NCI-H1930 (cell line): ENCODE results near the gene ZNF146.
"Not testable (repeated sequence)": the region's sequence is repeated elsewhere in the genome, so short reads cannot be mapped to it uniquely, and the experiment has no call there.

ENCODE experiments used
- DNase-seq, 2 experiments: peaks; one replicate each; lab custom pipeline; 2025; lab: John Stamatoyannopoulos, UW

The ZNF146 gene

DNA sequence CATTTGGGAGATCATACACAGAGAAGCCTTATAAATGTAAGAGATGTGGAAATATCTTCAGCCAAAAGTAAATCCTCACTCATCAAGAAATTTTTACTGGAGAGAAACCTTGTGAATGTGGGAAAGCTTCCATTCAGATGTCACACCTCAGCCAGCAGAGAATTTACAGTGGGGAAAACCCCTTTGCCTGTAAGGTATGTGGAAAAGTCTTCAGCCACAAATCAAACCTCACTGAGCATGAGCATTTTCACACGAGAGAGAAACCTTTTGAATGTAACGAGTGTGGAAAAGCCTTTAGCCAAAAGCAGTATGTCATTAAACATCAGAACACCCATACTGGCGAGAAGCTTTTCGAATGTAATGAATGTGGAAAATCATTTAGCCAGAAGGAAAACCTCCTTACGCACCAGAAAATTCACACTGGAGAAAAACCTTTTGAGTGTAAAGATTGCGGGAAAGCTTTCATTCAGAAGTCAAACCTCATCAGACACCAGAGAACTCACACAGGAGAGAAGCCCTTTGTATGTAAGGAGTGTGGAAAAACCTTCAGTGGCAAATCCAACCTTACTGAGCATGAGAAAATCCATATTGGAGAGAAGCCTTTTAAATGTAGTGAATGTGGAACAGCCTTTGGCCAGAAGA lies 21.5 kb downstream of the ZNF146 start:
- DNase-seq = no peak

DNA sequence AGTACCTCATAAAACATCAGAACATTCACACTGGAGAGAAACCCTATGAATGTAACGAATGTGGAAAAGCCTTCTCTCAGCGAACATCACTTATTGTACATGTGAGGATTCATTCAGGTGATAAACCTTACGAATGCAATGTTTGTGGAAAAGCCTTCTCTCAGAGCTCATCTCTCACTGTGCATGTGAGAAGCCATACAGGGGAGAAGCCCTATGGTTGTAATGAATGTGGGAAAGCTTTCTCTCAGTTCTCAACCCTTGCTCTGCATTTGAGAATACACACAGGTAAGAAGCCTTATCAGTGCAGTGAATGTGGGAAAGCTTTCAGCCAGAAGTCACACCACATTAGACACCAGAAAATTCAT lies 22.0 kb downstream of the ZNF146 start:
- DNase-seq = no peak

DNA sequence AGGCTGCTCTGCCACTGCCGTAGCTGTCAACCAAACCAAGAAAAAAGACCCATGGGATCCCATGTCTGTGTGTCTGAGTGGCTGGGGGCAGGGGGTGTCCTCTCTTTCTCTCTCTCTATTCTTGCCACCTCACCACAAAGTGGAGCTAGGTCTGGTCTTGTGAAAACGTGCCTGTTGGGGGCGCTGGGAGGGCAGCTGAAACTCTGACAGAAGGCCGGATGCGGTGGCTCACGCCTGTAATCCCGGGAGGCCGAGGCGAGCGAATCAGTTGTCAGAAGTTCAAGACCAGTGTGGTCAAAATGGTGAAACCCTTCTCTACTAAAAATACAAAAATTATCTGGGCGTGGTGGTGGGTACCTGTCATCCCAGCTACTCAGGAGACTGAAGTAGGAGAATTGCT lies 29.2 kb downstream of the ZNF146 start:
- DNase-seq = no peak

DNA sequence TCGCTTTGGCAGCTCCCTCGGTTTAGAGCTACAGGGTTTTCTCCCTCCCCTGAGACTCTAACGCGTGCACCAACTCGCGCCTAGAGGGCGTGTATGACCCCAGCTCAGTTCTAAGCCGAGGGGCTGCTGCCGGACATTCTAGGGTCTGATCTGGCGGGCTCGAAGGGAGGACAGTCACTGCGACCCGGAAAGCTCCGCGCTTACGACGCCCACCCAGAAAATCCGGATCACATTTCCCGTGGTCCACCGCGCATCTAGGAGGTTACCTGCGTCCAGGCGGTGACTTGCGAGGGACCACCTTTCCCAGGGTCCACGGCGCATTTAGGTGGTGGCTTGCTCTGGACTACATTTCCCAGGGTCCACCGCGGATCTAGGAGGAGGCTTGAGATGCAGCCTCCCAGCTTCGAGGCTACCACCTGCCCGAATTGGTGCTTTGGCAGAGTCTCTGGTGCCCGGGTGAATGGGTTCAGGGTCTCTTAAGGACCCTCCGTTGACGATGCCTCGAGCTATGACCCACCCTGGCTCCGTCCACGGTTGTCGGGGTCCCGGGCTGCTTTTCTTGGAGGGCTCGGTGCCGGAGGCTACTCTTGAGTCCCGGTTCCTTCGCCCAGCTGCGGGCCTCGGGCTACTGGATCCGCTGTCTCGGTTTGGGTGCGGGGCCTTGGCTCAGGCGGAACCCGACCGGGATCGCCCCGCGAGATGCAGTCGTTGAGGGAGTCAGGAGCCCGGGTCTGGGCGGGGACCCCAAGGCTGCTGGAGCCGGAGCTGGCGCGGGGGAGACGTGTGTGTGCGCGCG lies 30.5 kb downstream of the ZNF146 start:
- peak; percentile 19 to 39 for DNase-seq

DNA sequence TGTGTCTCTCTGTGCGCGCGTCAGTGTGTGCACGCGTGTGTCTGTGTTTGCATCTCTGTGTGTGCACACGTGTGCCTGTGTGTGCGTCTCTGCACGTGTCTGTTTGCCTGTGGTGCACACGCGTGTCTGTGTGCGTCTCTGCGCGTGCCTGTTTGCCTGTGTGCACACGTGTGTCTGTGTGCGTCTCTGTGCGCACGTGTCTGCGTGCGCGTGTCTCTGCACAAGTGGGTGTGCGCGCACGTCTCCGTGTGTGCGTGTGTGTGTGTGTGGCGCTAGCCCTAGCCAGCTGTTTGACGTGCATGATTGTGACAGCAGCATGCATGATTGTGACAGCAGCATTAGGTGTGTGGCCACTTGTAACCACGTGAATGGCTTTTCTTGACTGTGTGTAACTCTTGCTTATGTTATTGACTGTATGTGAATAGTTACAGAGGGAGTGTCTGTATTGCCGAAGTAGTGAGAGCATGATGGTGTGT lies 31.1 kb downstream of the ZNF146 start:
- DNase-seq = no peak

DNA sequence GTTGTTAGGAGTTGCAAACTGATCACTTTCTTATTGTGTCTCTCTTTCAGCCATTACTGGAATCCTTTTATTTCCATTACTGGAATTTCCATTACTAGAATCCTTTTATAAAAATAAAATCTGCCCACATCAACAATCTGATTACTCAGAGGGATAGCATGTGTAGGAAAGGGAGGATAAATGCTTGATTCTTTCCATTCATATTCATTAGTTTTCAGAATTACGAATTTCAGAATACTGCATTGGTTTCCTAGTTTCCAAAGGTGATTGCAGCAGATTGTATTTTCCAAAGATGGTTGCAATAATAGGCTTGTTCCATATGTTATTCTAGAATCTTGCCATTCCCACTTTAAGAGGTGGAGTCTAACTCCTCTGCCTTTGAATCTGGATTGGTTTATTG lies 37.1 kb downstream of the ZNF146 start:
- DNase-seq = no peak

DNA sequence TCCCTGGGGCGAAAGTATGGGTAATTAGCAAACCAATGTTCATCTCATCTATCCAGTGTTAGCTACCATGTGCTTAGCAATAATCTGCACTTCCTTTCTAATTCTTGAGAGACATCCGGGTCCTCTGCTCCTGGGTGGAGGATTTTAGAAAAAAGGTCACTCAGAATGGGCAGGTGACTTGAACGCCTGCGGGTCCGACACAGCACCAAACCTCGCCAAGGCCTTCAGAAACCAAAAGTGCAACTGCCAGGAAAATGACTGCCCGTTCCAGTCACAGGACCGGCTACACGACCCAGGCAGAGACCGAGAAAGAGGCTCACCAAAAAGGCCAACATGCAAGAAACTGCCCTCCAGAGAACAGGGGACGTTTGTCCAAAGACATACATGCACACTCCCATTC lies 39.9 kb downstream of the ZNF146 start:
- DNase-seq = no peak

DNA sequence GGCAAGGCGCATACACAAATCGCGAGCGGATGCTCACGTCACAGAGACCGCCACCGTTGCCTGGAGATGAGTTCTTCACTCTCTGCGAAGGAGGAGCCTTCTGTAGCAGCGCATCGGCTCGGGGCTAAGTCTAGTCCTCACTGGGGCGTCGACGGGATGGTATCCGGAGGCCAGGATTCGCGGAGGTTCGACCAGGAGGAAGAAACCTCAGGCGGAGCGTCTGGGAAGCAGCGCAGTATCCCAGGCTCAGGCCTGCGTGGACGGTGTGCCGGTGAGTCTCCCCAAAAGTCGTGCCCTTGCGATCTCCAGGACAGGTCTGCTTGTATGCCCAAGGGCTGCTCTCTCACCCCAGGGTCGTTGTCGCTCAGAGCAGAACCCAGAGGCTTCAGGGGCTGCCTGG lies 40.4 kb downstream of the ZNF146 start:
- DNase-seq = no peak

DNA sequence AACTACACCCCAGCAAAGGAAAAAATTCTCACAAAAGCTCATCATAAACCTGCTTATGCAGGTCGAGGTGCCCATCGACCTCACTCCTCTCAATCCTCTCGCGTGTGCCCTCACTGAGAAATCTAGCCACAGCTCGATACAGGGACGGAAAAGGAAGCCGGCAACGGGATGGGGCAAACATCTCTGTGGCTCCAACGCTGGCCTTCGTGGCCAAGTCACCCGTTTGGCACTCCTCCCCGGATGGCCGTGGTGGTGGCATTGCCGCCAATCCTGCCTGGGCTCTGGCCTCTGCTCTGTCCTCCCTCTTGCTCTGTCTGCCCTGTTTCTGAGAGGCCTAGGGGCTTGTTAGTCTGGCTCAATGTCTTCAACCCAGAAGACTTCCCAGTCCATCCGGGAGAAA lies 41.2 kb downstream of the ZNF146 start:
- no peak for DNase-seq

DNA sequence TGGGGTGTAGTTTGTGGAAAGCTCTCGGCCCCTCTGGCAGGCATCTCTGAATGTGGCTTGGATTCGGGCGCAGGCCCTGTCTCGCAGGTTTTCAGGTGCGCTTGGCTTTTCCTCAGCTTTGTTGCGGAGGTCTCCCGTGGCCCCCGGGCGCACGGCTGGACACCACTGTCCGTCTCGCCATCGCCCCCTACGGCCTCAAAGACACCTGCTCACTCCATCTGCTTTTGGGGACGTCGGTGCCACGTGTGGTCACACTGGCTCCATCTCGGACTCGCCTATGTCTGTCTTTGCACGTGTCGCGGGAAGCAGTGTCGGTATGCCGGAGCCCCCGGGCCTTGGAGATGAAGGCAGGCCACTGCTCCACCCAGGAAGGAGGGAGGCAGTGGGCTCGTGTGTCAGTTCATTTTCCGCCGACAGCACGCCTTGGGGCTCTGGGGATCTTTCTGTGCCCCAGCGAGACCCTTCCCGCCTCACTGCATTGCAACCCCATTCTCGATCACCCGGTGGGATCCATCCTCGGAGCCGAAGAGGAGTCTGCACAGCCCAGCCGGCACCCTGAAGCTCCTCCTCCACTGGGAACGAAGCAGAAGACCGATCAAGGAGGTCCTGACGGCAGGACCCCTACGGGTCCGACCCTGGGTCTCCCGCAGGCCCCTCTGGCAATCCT lies 42.1 kb downstream of the ZNF146 start:
- DNase-seq = no peak

DNA sequence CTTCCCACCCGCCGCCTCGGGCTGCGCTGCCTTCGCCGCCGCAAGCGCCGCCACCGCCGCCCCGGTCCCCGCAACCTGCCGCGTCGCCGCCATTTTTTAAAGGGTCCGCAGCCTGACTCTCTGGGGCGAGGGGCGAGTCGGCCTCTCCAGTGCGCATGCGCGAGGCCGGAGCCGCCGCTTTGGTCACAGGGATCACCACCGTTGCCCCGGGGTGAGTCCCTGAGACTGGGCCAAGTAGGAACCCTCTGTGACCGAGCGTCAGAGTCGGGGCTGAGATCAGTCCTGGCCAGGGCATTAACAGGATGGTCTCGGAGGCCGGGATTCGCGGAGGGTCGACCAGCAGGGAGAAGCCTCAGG lies 42.6 kb downstream of the ZNF146 start:
- DNase-seq = no peak

DNA sequence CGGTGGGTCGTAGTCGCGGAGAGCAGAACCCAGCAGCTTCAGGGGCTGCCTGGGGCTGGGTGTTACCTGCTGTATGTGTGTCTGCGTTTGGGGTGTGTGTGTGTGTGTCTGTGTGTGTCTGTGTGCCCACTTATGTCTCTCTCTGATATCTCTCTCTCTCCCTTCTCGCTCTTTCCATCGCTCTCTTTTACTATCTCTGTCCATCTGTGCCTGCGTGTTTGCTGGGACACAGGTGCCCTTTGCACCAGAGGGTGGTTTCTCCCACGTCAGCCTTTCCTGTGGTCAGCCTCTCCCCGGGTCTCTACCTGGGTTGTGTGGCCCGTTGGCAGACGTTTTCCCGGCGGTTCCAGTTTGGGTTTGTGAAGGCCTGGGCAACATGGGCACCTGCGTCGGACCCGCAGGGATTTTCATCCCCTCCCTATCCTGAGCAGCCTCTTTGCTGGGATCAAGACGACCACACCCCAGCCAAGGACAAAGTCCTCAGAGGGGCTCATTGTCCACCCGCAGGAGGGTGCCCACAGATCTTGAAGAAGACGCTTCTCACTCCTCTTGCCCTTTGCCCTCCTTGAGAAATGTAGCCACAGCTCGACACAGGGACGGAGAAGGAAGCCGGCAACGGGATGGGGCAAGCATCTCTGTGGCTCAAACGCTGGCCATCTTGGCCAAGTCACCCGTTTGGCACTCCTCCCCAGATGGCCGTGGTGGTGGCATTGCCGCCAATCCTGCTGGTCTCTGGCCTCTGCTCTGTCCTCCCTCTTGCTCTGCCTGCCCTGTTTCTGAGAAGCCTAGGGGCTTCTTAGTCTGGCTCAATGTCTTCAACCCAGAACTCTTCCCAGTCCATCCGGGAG lies 43.3 kb downstream of the ZNF146 start:
- DNase-seq = no peak

DNA sequence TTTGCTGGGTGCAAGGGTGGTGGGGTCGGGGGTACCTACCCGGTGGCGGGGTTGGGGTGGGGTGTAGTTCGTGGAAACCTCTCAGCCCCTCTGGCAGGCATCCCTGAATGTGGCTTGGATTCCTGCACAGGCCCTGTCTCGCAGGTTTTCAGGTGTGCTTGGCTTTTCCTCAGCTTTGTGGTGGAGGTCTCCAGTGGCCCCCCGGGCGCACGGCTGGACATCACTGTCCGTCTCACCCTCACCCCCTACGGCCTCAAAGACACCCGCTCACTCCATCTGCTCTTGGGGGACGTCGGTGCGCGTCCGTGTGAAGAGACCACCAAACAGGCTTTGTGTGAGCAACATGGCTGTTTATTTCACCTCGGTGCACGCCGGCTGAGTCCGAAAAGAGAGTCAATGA lies 44.3 kb downstream of the ZNF146 start:
- DNase-seq = no peak

DNA sequence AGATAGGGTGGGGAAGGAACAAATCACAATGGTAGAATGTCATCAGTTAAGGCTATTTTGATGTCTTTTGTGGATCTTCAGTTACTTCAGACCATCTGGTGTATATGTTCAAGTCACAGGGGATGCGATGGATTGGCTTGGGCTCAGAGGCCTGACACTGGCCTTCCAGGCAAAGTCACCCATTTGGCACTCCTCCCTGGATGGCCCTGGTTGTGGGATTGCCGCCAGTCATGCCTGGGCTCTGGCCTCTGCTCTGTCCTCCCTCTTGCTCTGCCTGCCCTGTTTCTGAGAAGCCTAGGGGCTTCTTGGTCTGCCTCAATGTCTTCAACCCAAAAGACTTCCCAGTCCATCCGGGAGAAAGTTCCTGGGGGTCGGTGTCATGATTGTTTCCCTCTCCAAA lies 50.2 kb downstream of the ZNF146 start:
- DNase-seq = no peak

DNA sequence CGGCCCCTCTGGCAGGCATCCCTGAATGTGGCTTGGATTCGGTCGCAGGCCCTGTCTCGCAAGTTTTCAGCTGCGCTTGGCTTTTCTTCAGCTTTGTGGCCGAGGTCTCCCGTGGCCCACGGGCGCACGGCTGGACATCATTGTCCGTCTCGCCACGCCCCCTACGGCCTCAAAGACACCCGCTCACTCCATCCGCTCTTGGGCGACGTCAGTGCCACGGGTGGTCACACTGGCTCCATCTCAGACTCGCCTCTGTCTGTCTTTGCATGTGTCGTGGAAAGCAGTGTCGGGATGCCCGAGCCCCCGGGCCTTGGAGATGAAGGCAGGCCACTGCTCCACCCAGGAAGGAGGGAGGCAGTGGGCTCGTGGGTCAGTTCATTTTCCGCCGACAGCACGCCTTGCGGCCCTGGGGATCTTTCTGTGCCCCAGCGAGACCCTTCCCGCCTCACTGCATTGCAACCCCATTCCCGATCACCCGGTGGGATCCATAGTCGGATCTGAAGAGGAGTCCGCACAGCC lies 51.0 kb downstream of the ZNF146 start:
- no peak for DNase-seq

DNA sequence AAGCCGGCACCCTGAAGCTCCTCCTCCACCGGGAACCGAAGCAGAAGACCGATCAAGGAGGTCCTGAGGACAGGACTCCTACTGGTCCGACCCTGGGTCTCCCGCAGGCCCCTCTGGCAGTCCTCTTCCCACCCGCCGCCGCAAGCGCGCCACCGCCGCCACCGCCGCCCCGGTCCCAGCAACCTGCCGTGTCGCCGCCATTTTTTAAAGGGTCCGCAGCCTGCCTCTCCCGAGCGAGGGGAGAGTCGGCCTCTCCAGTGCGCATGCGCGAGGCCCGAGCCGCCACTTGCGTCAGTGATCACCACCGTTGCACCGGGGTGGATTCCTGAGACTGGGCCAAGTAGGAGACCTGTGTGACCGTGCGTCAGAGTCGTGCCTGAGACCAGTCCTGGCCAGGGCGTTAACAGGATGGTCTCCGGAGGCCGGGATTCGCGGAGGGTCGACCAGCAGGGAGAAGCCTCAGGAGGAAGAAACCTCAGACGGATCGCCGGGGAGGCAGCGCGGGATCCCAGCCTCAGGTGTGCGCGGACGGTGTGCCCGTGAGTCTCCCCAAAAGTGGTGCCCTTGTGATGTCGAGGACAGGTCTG lies 51.6 kb downstream of the ZNF146 start:
- peak; percentile 37 to 67 for DNase-seq

DNA sequence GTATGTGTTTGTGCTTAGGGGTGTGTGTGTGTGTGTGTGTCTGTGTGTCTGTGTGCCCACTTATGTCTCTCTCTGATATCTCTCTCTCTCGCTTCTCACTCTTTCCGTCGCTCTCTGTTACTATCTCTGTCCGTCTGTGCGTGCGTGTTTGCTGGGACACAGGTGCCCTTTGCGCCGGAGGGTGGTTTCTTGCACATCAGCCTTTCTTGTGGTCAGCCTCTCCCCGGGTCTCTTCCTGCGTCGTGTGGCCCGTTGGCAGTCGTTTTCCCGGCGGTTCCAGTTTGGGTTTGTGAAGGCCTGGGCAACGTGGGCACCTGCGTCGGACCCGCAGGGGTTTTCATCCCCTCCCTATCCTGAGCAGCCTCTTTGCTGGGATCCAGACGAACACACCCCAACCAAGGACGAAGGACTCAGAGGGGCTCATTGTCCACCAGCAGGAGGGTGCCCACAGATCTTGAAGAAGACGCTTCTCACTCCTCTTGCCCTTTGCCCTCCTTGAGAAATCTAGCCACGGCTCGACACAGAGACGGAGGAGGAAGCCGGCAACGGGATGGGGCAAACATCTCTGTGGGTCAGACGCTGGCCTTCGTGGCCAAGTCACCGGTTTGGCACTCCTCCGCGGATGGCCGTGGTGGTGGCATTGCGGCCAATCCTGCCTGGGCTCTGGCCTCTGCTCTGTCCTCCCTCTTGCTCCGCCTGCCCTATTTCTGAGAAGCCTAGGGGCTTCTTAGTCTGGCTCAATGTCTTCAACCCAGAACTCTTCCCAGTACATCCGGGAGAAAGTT lies 52.3 kb downstream of the ZNF146 start:
- DNase-seq = no peak

DNA sequence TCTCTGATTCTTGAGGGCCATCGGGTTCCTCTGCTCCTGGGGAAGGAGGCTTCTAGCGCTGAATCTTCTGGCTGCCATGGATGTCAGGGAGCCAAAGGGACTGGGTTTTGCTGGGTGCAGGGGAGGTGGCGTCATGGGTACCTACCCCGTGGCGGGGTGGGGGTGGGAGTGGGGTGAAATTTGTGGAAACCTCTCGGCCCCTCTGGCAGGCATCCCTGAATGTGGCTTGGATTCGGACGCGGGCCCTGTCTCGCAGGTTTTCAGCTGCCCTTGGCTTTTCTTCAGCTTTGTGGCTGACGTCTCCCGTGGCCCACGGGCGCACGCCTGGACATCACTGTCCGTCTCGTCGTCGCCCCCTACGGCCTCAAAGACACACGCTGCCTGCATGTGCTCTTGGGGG lies 53.2 kb downstream of the ZNF146 start:
- not testable (repeated sequence) for DNase-seq

DNA sequence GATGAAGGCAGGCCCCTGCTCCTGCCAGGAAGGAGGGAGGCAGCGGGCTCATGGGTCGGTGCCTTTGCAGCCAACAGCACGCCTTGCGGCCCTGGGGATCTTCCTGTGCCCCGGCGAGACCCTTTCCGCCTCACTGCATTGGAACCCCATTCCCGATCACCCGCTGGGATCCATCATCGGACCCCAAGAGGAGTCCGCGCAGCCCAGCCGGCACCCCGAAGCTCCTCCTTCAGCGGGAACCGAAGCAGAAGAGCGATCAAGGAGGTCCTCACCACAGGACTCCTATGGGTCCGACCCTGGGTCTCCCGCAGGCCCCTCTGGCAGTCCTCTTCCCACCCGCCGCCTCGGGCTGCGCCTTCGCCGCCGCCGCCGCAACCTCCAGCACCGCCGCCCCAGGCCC lies 53.7 kb downstream of the ZNF146 start:
- DNase-seq = not testable (repeated sequence)

DNA sequence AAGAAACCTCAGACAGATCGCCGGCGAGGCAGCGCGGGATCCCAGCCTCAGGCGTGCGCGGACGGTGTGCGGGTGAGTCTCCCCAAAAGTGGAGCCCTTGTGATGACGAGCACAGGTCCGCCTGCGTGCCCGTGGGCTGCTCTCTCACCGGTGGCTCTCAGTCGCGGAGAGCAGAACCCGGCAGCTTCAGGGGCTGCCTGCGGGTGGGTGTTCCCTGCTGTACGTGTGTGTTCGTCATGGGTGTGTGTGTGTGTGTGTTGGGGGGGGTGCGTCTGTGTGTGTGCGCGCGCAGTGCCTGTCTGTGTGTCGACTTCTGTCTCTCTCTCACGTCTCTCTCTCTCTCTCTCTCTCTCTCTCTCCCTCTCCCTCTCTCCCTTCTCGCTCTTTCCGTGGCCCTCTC lies 54.4 kb downstream of the ZNF146 start:
- DNase-seq = not testable (repeated sequence)
